ENCODE data around the gene CARD18.

The CARD18 gene

DNA sequence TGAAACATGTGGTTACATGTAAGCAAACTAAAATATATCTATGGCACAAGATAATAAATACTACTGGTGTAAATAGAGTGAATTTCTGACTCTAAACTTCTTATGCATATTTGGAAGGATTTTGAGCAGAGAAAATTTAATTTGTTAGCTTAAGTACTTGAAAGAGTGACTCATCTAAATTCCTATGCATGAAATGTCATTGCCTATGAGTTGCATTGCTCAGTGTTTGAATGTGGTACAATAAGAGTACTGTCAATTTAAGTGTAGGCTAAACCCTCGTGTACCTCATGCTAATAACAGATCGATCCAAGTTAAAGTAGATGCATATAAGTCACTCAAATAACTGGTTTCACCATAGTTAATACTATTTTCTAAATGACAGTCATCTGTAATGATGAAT, 5.3 kb upstream of the CARD18 start:
- DNase-seq (ENCODE audit: low read depth in 2 of 2), result peak; percentile 54 to 78
- TF ChIP-seq, protein P1, sequence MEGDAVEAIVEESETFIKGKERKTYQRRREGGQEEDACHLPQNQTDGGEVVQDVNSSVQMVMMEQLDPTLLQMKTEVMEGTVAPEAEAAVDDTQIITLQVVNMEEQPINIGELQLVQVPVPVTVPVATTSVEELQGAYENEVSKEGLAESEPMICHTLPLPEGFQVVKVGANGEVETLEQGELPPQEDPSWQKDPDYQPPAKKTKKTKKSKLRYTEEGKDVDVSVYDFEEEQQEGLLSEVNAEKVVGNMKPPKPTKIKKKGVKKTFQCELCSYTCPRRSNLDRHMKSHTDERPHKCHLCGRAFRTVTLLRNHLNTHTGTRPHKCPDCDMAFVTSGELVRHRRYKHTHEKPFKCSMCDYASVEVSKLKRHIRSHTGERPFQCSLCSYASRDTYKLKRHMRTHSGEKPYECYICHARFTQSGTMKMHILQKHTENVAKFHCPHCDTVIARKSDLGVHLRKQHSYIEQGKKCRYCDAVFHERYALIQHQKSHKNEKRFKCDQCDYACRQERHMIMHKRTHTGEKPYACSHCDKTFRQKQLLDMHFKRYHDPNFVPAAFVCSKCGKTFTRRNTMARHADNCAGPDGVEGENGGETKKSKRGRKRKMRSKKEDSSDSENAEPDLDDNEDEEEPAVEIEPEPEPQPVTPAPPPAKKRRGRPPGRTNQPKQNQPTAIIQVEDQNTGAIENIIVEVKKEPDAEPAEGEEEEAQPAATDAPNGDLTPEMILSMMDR (IDR thresholded peaks at IDR 0.05; ENCODE audit: low read depth, low read length), result no peak
- H3K4me3 ChIP-seq (replicated peaks in 1 of 2; ENCODE audit: low read depth in 2 of 2, low read length in 2 of 2), result no peak overlapping the region

DNA sequence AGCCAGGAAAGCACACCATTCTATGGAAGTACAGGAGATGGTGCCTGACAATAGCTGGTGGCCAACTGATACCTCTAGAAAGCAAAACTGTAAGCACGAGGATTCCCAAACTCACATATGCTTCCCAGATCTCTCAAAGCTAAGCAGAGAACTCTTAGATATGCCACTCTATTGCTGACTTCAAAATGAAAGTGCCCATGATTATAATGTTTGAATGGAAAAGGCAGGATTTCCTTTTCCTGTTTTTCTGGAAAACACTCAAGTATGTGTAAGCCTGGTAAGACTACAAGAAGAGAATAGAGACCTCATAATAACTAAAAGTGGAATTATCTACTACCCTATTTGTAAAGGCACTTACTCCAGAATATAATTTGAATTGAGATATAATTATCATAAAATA, 2.6 kb upstream of the CARD18 start:
- TF ChIP-seq, protein P1 (IDR thresholded peaks at IDR 0.05; ENCODE audit: low read depth, low read length), result no peak
- DNase-seq (ENCODE audit: low read depth in 2 of 2), result peak in 1 of 2 donors; percentile 26
- no peak overlapping the region for H3K4me3 ChIP-seq (replicated peaks in 1 of 2; ENCODE audit: low read depth in 2 of 2, low read length in 2 of 2)

DNA sequence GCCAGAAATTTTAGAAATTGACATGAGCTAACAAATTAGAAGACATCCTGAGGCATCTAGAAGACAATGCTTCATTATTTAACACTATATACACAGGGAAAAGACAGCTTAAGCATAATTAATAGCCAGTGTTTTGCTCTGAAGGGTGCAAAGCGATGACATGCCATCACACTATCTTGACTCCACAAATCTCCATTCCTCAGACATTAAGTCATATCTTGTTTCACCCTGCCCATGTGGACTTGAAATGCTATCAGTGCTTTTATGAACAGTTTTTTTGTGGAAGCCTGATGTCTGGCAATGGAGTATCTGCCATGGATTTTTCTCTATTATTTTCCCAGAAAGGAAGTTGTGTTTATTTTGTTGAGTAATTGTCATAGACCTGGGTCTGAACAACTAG, 2.3 kb downstream of the CARD18 start:
- DNase-seq (ENCODE audit: low read depth in 2 of 2), result peak; percentile 32 to 50
- TF ChIP-seq, protein P1 (IDR thresholded peaks at IDR 0.05; ENCODE audit: low read depth, low read length), result no peak
- H3K4me3 ChIP-seq (replicated peaks in 1 of 2; ENCODE audit: low read depth in 2 of 2, low read length in 2 of 2), result no peak overlapping the region

DNA sequence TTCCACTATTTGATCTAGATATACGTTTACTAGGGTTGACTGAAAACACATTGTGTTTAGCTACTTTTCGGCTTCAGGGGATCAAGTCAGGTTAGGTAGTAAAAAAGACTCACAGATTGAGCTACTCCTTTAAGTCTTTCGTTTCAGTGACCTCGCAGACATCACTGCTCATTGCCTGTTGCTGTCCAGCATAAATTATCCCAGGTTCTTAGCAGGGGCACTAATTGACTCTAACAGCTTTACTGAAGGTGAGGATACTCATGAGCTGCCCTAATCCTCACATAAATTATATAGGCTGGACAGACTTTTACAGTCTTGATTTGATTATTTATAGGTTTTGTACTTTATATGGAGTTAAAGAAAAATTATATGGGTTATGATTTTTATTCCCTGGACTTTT, 3.7 kb downstream of the CARD18 start:
- DNase-seq (ENCODE audit: low read depth in 2 of 2), result no peak
- TF ChIP-seq, protein P1 (IDR thresholded peaks at IDR 0.05; ENCODE audit: low read depth, low read length), result no peak
- H3K4me3 ChIP-seq (replicated peaks in 1 of 2; ENCODE audit: low read depth in 2 of 2, low read length in 2 of 2), result no peak overlapping the region

DNA sequence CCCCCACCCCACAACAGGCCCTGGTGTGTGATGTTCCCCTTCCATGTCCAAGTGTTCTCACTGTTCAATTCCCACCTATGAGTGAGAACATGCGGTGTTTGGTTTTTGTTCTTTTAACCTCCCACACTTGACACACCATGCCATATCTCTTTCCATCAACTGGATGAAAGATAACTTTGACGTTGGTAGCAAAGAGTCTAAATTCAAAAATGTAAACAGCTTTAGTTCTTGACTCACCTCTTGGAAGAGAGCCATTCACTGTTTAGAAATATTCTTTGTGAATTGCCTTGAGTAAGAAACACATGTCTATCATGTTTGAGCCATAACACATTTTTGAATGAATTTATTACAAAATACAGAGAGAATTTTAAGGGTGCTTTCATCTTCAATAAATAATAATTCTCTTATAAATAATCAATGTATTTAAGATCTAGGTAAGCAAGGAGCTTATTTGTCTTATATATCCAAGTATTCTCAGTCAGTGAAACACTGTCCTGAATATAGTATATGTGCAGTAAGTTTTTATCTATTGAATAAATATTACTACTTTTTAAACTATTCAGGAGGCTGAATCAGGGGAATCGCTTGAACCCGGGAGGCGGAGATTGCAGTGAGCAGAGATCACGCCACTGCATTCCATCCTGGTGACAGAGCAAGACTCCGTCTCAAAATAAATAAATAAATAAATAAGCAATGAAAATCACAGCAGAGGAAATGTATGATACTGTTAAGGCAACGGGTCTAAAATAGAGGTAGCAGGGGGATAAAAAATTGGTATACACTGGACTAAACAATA, 6.7 kb downstream of the CARD18 start:
- TF ChIP-seq, protein P1 (IDR thresholded peaks at IDR 0.05; ENCODE audit: low read depth, low read length), result no peak
- H3K4me3 ChIP-seq (replicated peaks in 1 of 2; ENCODE audit: low read depth in 2 of 2, low read length in 2 of 2), result no peak overlapping the region
- peak; percentile 66 to 93 for DNase-seq (ENCODE audit: low read depth in 2 of 2)

DNA sequence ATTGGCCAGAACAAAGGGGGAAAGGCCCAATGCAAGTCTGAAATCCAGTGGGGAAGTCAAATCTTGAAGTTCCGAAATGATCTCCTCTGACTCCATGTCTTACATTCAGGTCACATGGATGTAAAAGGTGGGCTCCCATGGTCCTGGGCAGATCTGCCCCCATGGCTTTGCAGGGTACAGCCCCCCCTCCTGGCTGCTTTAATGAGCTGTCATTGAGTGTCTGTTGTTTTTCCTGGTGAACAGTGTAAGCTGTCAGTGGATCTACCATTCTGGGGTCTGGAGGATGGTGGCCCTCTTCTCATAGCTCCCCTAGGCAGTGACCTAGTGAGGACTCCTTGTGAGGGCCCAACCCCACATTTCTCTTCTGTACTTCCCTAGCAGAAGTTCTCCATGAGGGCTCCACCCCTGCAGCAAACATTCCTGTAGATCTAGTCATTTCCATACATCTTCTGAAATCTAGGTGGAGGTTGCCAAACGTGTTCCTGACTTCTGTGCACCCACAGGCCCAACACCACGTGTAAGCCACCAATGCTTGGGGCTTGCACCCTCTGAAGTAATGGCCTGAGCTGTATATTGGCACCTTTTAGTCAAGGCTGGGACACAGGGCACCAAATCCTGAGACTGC, 9.3 kb downstream of the CARD18 start:
- no peak overlapping the region for H3K4me3 ChIP-seq (replicated peaks in 1 of 2; ENCODE audit: low read depth in 2 of 2, low read length in 2 of 2)
- TF ChIP-seq, protein P1 (IDR thresholded peaks at IDR 0.05; ENCODE audit: low read depth, low read length), result no peak
- DNase-seq (ENCODE audit: low read depth in 2 of 2), result peak in 1 of 2 donors; percentile 48

All from cardiac fibroblast (primary cell).